Cardiac fibroblast (primary cell): ENCODE results near the gene USP49.
A peak's percentile ranks its signal among the peaks of the same experiment; 100 is the strongest.

Experiments
- DNase-seq, 2 donors: peaks; one replicate each; pipeline versions ENCODE4 v3.0.0 to v3.0.0-alpha.2; 2010; ENCODE audit warnings: low read depth in 2 of 2
- H3K4me3 ChIP-seq, 2 donors: replicated peaks in 1 of 2; 1 replicate in 1 of 2; 2 replicates in 1 of 2; pipeline ENCODE4 v1.5.1; 2011; ENCODE audit warnings: low read depth in 2 of 2, low read length in 2 of 2, mild to moderate bottlenecking in 2 of 2, moderate library complexity in 1 of 2
- TF ChIP-seq, protein P1 (sequence below): IDR thresholded peaks from one replicate; pipeline ENCODE4 v1.5.1; 2011; ENCODE audit warnings: low read depth, mild to moderate bottlenecking, low read length, inconsistent platforms

Gene USP49

DNA sequence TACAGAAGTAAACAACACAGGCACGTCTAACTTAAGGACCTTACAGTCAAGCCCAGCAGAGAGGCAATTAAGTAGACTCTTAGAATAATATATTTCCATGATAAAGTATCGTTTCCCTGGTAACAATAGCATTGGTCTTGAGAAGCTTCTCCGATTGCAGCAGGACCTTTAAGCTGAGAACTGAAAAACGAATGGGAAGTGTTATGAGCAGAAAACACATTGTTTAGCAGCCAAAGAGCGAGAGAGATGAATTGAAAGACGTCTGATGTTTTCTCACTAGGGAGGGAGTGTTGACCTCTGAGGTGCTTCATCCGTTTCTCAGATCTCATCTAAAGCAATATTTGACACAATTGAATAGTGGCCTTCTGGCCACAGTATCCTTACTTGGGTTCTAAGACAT lies 27.0 kb upstream of the USP49 start:
- TF ChIP-seq, protein P1, sequence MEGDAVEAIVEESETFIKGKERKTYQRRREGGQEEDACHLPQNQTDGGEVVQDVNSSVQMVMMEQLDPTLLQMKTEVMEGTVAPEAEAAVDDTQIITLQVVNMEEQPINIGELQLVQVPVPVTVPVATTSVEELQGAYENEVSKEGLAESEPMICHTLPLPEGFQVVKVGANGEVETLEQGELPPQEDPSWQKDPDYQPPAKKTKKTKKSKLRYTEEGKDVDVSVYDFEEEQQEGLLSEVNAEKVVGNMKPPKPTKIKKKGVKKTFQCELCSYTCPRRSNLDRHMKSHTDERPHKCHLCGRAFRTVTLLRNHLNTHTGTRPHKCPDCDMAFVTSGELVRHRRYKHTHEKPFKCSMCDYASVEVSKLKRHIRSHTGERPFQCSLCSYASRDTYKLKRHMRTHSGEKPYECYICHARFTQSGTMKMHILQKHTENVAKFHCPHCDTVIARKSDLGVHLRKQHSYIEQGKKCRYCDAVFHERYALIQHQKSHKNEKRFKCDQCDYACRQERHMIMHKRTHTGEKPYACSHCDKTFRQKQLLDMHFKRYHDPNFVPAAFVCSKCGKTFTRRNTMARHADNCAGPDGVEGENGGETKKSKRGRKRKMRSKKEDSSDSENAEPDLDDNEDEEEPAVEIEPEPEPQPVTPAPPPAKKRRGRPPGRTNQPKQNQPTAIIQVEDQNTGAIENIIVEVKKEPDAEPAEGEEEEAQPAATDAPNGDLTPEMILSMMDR: no peak
- peak overlapping the region; percentile 93 to 94 for H3K4me3 ChIP-seq
- no peak for DNase-seq

DNA sequence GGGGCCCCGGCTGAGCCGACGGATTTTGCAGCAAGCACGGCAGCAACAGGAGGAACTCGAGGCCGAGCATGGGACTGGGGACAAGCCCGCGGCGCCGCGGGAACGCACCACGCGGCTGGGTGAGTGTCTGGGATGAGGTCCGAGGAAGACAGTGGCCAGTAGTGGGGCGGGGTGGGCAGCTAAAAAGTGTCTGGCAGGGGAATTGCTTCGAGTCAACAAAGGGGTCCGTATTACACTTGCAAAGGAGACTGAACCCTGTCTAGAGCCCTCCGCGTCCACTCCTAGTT lies 26.5 kb upstream of the USP49 start:
- DNase-seq: no peak
- TF ChIP-seq, protein P1: no peak
- H3K4me3 ChIP-seq: peak overlapping the region; percentile 93 to 94

DNA sequence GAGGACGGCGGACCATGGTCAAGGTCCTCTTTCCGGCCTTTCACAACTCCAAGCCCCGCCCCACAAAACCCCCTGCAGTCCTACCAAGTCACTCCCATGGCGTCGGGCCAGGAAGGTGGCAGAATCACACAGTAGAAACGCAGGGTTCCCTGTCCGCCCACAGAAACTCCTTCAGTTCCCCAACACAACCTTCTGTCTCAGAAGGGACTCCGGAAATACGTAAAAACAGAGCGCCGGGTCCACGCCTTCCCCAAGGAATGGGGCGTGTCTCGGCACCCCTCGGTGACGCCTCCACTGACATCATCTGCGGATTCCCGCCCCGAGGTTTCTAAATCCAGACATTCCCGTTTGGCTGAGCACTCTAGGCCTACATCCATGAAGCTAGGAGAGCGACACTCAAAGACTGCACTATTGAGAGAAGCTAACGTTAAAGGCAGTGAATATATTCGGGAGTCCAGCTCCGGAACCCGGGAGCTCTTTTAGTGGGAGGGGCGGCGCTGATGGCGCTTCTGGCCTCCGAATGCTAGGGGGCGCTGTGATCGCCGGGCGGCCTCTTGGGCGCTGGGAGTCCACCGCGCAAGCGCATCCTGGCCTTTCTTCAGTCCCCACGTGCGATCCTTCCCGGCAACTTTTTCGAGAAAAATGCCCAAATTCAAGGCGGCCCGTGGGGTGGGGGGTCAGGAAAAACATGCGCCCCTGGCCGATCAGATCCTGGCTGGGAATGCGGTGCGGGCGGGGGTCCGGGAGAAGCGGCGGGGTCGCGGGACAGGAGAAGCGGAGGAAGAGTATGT lies 25.9 kb upstream of the USP49 start, which contains the start of the genes BYSL and MED20:
TSS of gene BYSL (plus strand) at position 579 of the 791 bp plus-strand sequence. CDS start at position 643, 64 bp downstream.
TSS of gene MED20 (minus strand) at position 219 of the 791 bp plus-strand sequence. CDS start at position 98, 121 bp downstream.
- peak within 1 kb of the TSS; percentile 93 to 94 for H3K4me3 ChIP-seq
- peak; percentile 95 to 97 for DNase-seq
- TF ChIP-seq, protein P1: peak; percentile 98

DNA sequence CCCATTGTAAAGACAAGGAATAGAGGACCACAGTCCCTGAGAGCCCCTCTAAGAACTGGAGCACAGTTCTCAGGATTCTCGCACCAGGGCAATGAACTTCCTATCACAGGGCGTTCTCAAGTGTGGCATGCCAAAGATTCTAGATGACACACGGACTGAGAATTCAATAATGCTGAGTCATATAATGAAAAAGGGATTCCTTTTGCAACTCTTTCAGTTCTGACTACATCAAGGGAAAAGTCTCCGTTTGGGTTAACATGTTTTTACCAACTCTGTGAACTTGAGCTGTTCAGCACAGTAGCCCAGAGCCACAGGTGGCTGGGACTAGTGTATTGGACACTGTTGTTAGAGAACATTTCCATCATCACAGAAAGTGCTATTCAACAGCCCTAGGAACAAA lies 22.4 kb upstream of the USP49 start:
- TF ChIP-seq, protein P1: no peak
- H3K4me3 ChIP-seq: no peak overlapping the region
- peak; percentile 90 to 98 for DNase-seq

DNA sequence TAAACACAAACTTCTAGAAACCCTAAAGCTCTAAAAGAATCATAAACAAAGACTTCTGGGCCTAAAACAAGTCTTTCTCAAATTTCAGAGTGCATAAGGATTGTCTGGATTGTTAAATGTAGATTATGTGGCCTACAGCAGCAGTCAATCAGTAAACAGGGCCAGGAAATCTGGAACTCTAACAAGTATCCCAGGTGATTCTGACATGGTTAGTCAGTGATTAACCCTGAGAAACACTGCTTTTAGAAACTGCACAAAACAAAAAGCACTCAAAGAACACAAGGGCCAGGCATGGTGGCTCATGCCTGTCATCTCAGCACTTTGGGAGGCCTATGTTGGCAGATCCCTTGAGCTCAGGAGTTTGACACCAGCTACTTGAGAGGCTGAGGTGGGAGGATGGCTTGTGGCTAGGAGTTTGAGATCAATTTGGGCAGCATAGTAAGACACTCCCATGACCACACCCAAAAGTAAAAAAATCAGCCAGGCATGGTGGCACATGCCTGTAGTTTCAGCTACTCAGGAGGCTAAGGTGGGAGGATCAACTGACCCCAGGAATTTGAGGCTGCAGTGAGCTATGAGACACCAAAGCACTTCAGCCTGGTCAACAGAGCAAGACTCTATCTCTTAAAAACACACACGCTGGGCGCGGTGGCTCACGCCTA lies 19.8 kb upstream of the USP49 start:
- TF ChIP-seq, protein P1: no peak
- H3K4me3 ChIP-seq: no peak overlapping the region
- DNase-seq: no peak

DNA sequence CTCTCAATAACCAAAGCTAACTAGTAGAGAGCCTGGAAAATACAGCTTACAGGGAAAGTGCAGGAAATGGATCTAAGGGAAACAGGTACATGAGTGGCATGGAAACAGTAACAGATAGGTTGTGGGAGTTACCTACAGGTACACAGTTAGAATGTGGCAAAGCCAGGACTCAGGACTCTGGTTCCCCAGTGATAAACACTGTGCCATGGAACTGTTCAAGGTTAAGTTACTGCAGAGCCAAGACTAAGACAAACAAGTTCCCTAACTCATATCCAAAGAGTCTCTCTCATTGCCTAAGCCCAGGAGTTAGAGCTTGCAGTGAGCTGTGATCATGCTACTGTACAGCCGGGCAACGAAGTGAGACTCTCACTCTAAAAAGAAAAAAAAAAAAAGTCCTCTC lies 19.2 kb upstream of the USP49 start:
- H3K4me3 ChIP-seq: no peak overlapping the region
- TF ChIP-seq, protein P1: no peak
- no peak for DNase-seq
